Keratinocyte (primary cell): ENCODE measurements around the gene PARPBP. TPM values are rescaled to one million over a fixed set of nuclear protein-coding genes. Genes with fewer than 3 reads are reported as not detected.

Source experiments
- DNase-seq: peaks from one replicate; pipeline ENCODE4 v3.0.0-alpha.2; 2011; ENCODE audit warnings: low read depth, missing footprints, low spot score
- FAIRE-seq: peaks from 2 replicates; lab custom pipeline; 2011; peaks lifted over from hg19 to GRCh38; lab: Jason Lieb, UNC
- H2AFZ ChIP-seq: 2 replicates; pipeline ENCODE4 v1.6.0; 2012; ENCODE audit warnings: low read length, control low read depth, inconsistent platforms; ENCODE audit not compliant: control insufficient read depth
- H3K27ac ChIP-seq: 2 replicates; pipeline ENCODE4 v1.5.1; 2011; ENCODE audit warnings: low read length; ENCODE audit not compliant: control insufficient read depth, insufficient read depth
- H3K27me3 ChIP-seq: 3 replicates; pipeline ENCODE4 v1.6.0; 2011; ENCODE audit warnings: low read length; ENCODE audit not compliant: control insufficient read depth, insufficient read depth; ENCODE audit errors: extremely low read depth
- H3K36me3 ChIP-seq, 2 experiments: 2 replicates in 1 of 2; 3 replicates in 1 of 2; pipeline ENCODE4 v1.5.1; 2011; ENCODE audit warnings: low read length in 2 of 2, mild to moderate bottlenecking in 1 of 2; ENCODE audit not compliant: control insufficient read depth in 2 of 2, insufficient read depth in 2 of 2; ENCODE audit errors: extremely low read depth in 1 of 2
- H3K4me1 ChIP-seq: 3 replicates; pipeline ENCODE4 v1.5.1; 2011; ENCODE audit warnings: low read length; ENCODE audit not compliant: control insufficient read depth, insufficient read depth; ENCODE audit errors: extremely low read depth
- H3K4me2 ChIP-seq: 3 replicates; pipeline ENCODE4 v1.6.0; 2011; ENCODE audit warnings: low read depth, low read length; ENCODE audit not compliant: control insufficient read depth, insufficient read depth; ENCODE audit errors: extremely low read depth
- H3K4me3 ChIP-seq, 3 experiments: fragments of 200-600 bp in 1 of 3; sonication (generic) in 1 of 3; 2 replicates in 2 of 3; 3 replicates in 1 of 3; pipeline ENCODE4 v1.5.1; 2011 to 2016; ENCODE audit warnings: low read length in 3 of 3, mild to moderate bottlenecking in 3 of 3, control low read depth in 2 of 3, inconsistent platforms in 1 of 3, low read depth in 1 of 3, mixed read lengths in 1 of 3, mixed run types in 1 of 3, moderate library complexity in 1 of 3; ENCODE audit not compliant: control insufficient read depth in 2 of 3, insufficient read depth in 2 of 3; ENCODE audit errors: extremely low read depth in 1 of 3
- H3K79me2 ChIP-seq: 2 replicates; pipeline ENCODE4 v1.6.0; 2012; ENCODE audit warnings: low read length; ENCODE audit not compliant: control insufficient read depth, insufficient read depth
- H3K9ac ChIP-seq: 3 replicates; pipeline ENCODE4 v1.6.0; 2011; ENCODE audit warnings: low read length; ENCODE audit not compliant: control insufficient read depth, insufficient read depth; ENCODE audit errors: extremely low read depth
- H3K9me1 ChIP-seq: 3 replicates; pipeline ENCODE4 v1.6.0; 2011; ENCODE audit warnings: low read length; ENCODE audit not compliant: control insufficient read depth, insufficient read depth; ENCODE audit errors: extremely low read depth
- H3K9me3 ChIP-seq: 2 replicates; pipeline ENCODE4 v1.5.1; 2012; ENCODE audit warnings: low read depth, low read length; ENCODE audit not compliant: control insufficient read depth
- H4K20me1 ChIP-seq: 3 replicates; pipeline ENCODE4 v1.6.0; 2011; ENCODE audit warnings: low read length; ENCODE audit not compliant: control insufficient read depth, insufficient read depth; ENCODE audit errors: extremely low read depth
- EZH2 ChIP-seq: IDR thresholded peaks from one replicate; pipeline ENCODE4 v1.6.1; 2012; ENCODE audit warnings: inconsistent platforms, mild to moderate bottlenecking, low read length, moderate library complexity
- dilution Hi-C: fragments of 300-500 bp; cut with MboI; formaldehyde crosslinking; loops from one replicate; pipeline ENCODE4 v1.7.0; 2020; ENCODE audit warnings: low sequenced_read_pairs; ENCODE audit not compliant: extremely low pct_ligation_motif_present
- polyA plus RNA-seq, 5 experiments: library from polyadenylated mRNA; depleted of rRNA in 3 of 5; stranded (reverse) in 3 of 5; stranded (forward) in 1 of 5; unstranded in 1 of 5; fragments of >200 nt; gene quantifications; 1 replicate in 1 of 5; 2 replicates in 3 of 5; 3 replicates in 1 of 5; pipeline versions ENCODE4 v1.2.1 to v1.2.3, GENCODE V29; 2011 to 2012; ENCODE audit warnings: missing spikeins in 2 of 5, low read depth in 1 of 5, low replicate concordance in 1 of 5
- TF ChIP-seq, protein P1 (sequence below), 3 experiments: IDR thresholded peaks in 1 of 3; conservative IDR thresholded peaks in 1 of 3; optimal IDR thresholded peaks in 1 of 3; 2 replicates in 2 of 3; 3 replicates in 1 of 3; pipeline versions ENCODE3 to v1.5.1; 2011; ENCODE audit warnings: low read length in 3 of 3, mild to moderate bottlenecking in 3 of 3, moderate library complexity in 2 of 3, control low read depth in 1 of 3, inconsistent platforms in 1 of 3; ENCODE audit not compliant: insufficient read depth in 2 of 3; ENCODE audit errors: extremely low read depth in 1 of 3

The PARPBP gene
- polyA plus RNA-seq, 1 donor (not counting 4 experiments of a cell fraction or from before 2014, with no cell fraction given), result 9.1 TPM

GRCh38 chr12:102201436-102202061 lies 81.6 kb downstream of the PARPBP start:
- H3K9ac ChIP-seq, result no peak overlapping the region
- no peaks in the 10 kb centered on the region for H3K27me3 ChIP-seq
- H3K36me3 ChIP-seq, result no peaks in the 10 kb centered on the region
- no peaks in the 10 kb centered on the region for H3K79me2 ChIP-seq
- DNase-seq (no peak), FAIRE-seq (no peak)
- no peaks in the 10 kb centered on the region for H3K9me3 ChIP-seq
- no peak for TF ChIP-seq EZH2
- TF ChIP-seq, protein P1, sequence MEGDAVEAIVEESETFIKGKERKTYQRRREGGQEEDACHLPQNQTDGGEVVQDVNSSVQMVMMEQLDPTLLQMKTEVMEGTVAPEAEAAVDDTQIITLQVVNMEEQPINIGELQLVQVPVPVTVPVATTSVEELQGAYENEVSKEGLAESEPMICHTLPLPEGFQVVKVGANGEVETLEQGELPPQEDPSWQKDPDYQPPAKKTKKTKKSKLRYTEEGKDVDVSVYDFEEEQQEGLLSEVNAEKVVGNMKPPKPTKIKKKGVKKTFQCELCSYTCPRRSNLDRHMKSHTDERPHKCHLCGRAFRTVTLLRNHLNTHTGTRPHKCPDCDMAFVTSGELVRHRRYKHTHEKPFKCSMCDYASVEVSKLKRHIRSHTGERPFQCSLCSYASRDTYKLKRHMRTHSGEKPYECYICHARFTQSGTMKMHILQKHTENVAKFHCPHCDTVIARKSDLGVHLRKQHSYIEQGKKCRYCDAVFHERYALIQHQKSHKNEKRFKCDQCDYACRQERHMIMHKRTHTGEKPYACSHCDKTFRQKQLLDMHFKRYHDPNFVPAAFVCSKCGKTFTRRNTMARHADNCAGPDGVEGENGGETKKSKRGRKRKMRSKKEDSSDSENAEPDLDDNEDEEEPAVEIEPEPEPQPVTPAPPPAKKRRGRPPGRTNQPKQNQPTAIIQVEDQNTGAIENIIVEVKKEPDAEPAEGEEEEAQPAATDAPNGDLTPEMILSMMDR (optimal IDR thresholded peaks at IDR 0.05 in 1 of 3, IDR thresholded peaks at IDR 0.05 in 1 of 3, conservative IDR thresholded peaks at IDR 0.05 in 1 of 3; ENCODE audit: extremely low read depth in 1 of 3, insufficient read depth in 2 of 3, low read length in 3 of 3), result no peak
- no peak overlapping the region for H2AFZ ChIP-seq
- H4K20me1 ChIP-seq, result no peaks in the 10 kb centered on the region
- dilution Hi-C loops, result no loop called here
- H3K4me3 ChIP-seq, result no peak overlapping the region
- H3K4me1 ChIP-seq, result no peaks in the 10 kb centered on the region
- no peak overlapping the region for H3K27ac ChIP-seq
- no peak overlapping the region for H3K4me2 ChIP-seq
- no peaks in the 10 kb centered on the region for H3K9me1 ChIP-seq

DNA sequence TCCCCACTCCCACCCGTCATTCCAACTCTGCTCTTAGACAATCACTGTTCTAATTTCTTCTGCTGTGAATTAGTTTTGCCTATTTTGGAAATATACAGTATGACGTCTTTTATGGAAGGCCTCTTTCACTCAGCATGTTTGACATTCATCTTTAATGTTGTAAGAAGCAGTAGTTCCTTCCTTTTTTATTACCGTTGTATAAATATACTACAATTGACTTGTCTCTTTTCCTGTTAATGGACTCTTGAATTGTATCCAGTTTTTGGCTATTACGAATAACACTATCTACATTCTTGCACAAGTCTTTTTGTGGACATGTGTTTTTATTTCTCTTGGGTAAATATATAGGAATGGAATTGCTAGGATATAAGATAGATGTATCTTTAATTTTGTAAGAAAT lies 82.6 kb downstream of the PARPBP start:
- no peaks in the 10 kb centered on the region for H3K27me3 ChIP-seq
- H3K9me1 ChIP-seq, result no peaks in the 10 kb centered on the region
- H3K9ac ChIP-seq, result no peak overlapping the region
- TF ChIP-seq EZH2, result no peak
- TF ChIP-seq, protein P1 (optimal IDR thresholded peaks at IDR 0.05 in 1 of 3, IDR thresholded peaks at IDR 0.05 in 1 of 3, conservative IDR thresholded peaks at IDR 0.05 in 1 of 3; ENCODE audit: extremely low read depth in 1 of 3, insufficient read depth in 2 of 3, low read length in 3 of 3), result no peak
- no peaks in the 10 kb centered on the region for H3K4me1 ChIP-seq
- H4K20me1 ChIP-seq, result no peaks in the 10 kb centered on the region
- H3K4me3 ChIP-seq, result no peak overlapping the region
- H2AFZ ChIP-seq, result no peak overlapping the region
- no peaks in the 10 kb centered on the region for H3K36me3 ChIP-seq
- dilution Hi-C loops, result no loop called here
- DNase-seq (no peak), FAIRE-seq (no peak)
- no peaks in the 10 kb centered on the region for H3K9me3 ChIP-seq
- H3K79me2 ChIP-seq, result no peaks in the 10 kb centered on the region
- H3K4me2 ChIP-seq, result no peak overlapping the region
- H3K27ac ChIP-seq, result no peak overlapping the region
